Measurements from ENCODE around the gene A1BG. TPM values are rescaled to one million over a fixed set of nuclear protein-coding genes. Genes with fewer than 3 reads are reported as not detected.

Gene A1BG
- total and polyA plus RNA-seq, 2 of the 8 experiments (the other 6 are each of a cell fraction or from before 2014, with no cell fraction given): 20.8 to 69.6 TPM

DNA sequence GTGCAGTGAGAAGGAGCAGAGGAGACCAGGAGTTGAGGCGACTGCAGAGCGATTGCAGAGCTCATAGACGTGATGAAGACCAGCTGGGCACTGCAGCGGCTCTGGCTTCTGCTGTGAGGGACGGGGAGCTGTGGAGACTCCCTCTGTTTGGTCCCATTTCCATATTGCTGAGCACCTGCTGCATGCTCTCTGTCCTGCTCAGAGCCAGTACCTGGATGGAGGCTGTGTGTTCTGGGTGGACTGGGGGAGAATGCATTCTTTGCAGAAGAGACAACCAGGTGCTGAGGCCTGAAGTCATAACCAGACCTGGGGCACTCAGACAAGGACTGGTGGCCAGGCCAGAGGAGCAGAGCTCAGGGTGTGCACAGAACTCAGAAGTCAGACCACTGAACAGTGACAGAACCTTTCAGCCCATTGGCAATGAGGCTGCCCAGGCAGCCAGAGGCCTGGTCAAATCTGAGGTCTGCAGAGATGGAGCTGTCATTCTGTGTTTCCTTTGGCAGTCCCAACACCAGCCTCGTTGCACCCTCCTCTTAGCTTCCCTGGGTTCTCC, 1.3 kb upstream of the A1BG start:
- no peak overlapping the region for H3K4me2 ChIP-seq (ENCODE audit: insufficient read depth in 1 of 2, low read depth in 2 of 2, low read length in 2 of 2)
- H3K9ac ChIP-seq (replicated peaks in 1 of 4; ENCODE audit: extremely low read depth in 1 of 4, low read depth in 3 of 4, low read length in 3 of 4): no peak overlapping the region
- no peak overlapping the region for H4K8ac ChIP-seq (ENCODE audit: extremely low read depth, insufficient read depth, low read length)
- H2AK5ac ChIP-seq (ENCODE audit: low read depth, low read length): no peak overlapping the region
- H3K56ac ChIP-seq (replicated peaks; ENCODE audit: insufficient read length, low read depth, low read length): no peak overlapping the region
- no peak overlapping the region for H3K4ac ChIP-seq (replicated peaks; ENCODE audit: insufficient read length, low read depth, low read length)
- H3K36me3 ChIP-seq (ENCODE audit: control insufficient read depth in 2 of 4, insufficient read depth in 4 of 4, low read length in 3 of 4): no peaks in the 10 kb centered on the region
- H4K91ac ChIP-seq (replicated peaks; ENCODE audit: insufficient read length, low read length): no peak overlapping the region
- H3K4me3 ChIP-seq (ENCODE audit: extremely low read depth in 1 of 4, insufficient read depth in 2 of 4, low read depth in 3 of 4, low read length in 4 of 4): no peak overlapping the region
- WGBS, 2 experiments (ENCODE audit: extremely low coverage in 1 of 2, insufficient coverage in 1 of 2, insufficient read length in 1 of 2, insufficient replicate concordance in 2 of 2, low coverage in 1 of 2, low lambda C conversion rate in 2 of 2, missing lambda C conversion rate in 1 of 2): 82% methylated on average over 6 of the region's 6 CpGs; no CpG with 5 or more reads in 1 of the 2 experiments
- no peaks in the 10 kb centered on the region for H3K23me2 ChIP-seq (ENCODE audit: low read depth, low read length)
- H3K79me1 ChIP-seq (ENCODE audit: low read depth, low read length): no peaks in the 10 kb centered on the region
- peaks cover 0 to 6% (median 0%) of the 10 kb centered on the region in 4 experiments; a peak in 1 of 7 replicates for H3K4me1 ChIP-seq (replicated peaks in 1 of 4; ENCODE audit: control insufficient read depth in 3 of 4, insufficient read depth in 4 of 4, low read length in 3 of 4)
- H2BK12ac ChIP-seq (ENCODE audit: low read depth, low read length): no peak overlapping the region
- POLR2A ChIA-PET (ENCODE audit: partially characterized antibody): interaction anchor here (0.6 to 11.4 kb wide), 9 partner anchors 8 to 469 kb away, joined by 3 to 102 read pairs (median 4); partner anchors contain the start of genes RNF225, ZNF497, ZNF544 and ZSCAN22
- no peak overlapping the region for H2BK5ac ChIP-seq (ENCODE audit: low read depth, low read length)
- H3K23ac ChIP-seq (ENCODE audit: insufficient read length): no peak overlapping the region
- no peak overlapping the region for H2BK20ac ChIP-seq (ENCODE audit: low read length)
- FAIRE-seq (no peak), DNase-seq (ENCODE audit: low read depth in 1 of 2, low spot score in 2 of 2) (no peak)
- no peak overlapping the region for H3K27ac ChIP-seq (ENCODE audit: low read depth, low read length)
- peaks cover 0 to 3% of the 10 kb centered on the region in 2 experiments for H4K20me1 ChIP-seq (replicated peaks in 1 of 2; ENCODE audit: control insufficient read depth in 1 of 2, insufficient read depth in 2 of 2, low read length in 2 of 2)
- H3K14ac ChIP-seq (ENCODE audit: insufficient read length): no peak overlapping the region
- no peaks in the 10 kb centered on the region for H3K79me2 ChIP-seq (ENCODE audit: control insufficient read depth in 1 of 2, insufficient read depth in 2 of 2, low read length in 2 of 2)
- H2BK120ac ChIP-seq (replicated peaks; ENCODE audit: low read depth, low read length): no peak overlapping the region
- no peak overlapping the region for H2AFZ ChIP-seq (ENCODE audit: low read length)
- H2BK15ac ChIP-seq (ENCODE audit: low read length): no peak overlapping the region
- no peak overlapping the region for H3K18ac ChIP-seq (ENCODE audit: extremely low read depth, low read length)
- H4K5ac ChIP-seq (ENCODE audit: insufficient read length, low read depth, low read length): no peak overlapping the region
- CTCF ChIA-PET (ENCODE audit: partially characterized antibody): interaction anchor here (0.6 to 2.8 kb wide), 4 partner anchors 9 to 133 kb away, joined by 4 to 9 read pairs (median 5); no protein-coding TSS in a partner anchor
- no peaks in the 10 kb centered on the region for H3K27me3 ChIP-seq (replicated peaks in 1 of 4; ENCODE audit: control insufficient read depth in 3 of 4, extremely low read depth in 1 of 4, insufficient read depth in 3 of 4, low read length in 3 of 4)
- H3K9me3 ChIP-seq (ENCODE audit: insufficient read depth in 2 of 2, low read depth in 1 of 2, low read length in 1 of 2): no peaks in the 10 kb centered on the region
- TF ChIP-seq, protein P1, sequence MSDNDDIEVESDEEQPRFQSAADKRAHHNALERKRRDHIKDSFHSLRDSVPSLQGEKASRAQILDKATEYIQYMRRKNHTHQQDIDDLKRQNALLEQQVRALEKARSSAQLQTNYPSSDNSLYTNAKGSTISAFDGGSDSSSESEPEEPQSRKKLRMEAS (IDR thresholded peaks at IDR 0.05): no peak
- TF ChIP-seq CBX8 (IDR thresholded peaks at IDR 0.05; ENCODE audit: borderline replicate concordance, low read depth, low read length) (no peak), POLR2A (IDR thresholded peaks at IDR 0.05; ENCODE audit: control extremely low read depth in 1 of 2, low read depth in 2 of 2, low read length in 2 of 2) (no peak), BCL11A (IDR thresholded peaks at IDR 0.05; ENCODE audit: low read depth in 2 of 2, low read length in 2 of 2) (no peak), BACH1 (IDR thresholded peaks at IDR 0.05; ENCODE audit: low read length) (no peak), SIX5 (IDR thresholded peaks at IDR 0.05; ENCODE audit: low read depth, low read length) (no peak), KDM1A (IDR thresholded peaks at IDR 0.05; ENCODE audit: borderline replicate concordance, low read length) (no peak), SIN3A (conservative IDR thresholded peaks at IDR 0.05 in 1 of 2, IDR thresholded peaks at IDR 0.05 in 1 of 2; ENCODE audit: low read depth in 1 of 2, low read length in 2 of 2) (no peak), HDAC2 (IDR thresholded peaks at IDR 0.05; ENCODE audit: borderline replicate concordance in 1 of 2, low read depth in 2 of 2, low read length in 2 of 2) (no peak), MAFK (IDR thresholded peaks at IDR 0.05; ENCODE audit: low read depth, low read length) (no peak), CEBPB (IDR thresholded peaks at IDR 0.05; ENCODE audit: low read depth, low read length) (no peak), BRCA1 (IDR thresholded peaks at IDR 0.05; ENCODE audit: low read depth, low read length) (no peak), SIRT6 (IDR thresholded peaks at IDR 0.05; ENCODE audit: low read length) (no peak)
